HG03439 (cell line): ENCODE measurements around the gene PDE4B.
"Not testable (repeated sequence)": the region's sequence is repeated elsewhere in the genome, so short reads cannot be mapped to it uniquely, and the experiment has no call there.

ENCODE experiments used
- ATAC-seq: cut with Tn5 transposase; IDR thresholded peaks from one replicate; pipeline ENCODE4 v1.9.1; 2021; ENCODE audit warnings: mild to moderate bottlenecking, moderate library complexity; ENCODE audit not compliant: unreplicated experiment

PDE4B gene

GRCh38 chr1:65949230-65949626 lies 156.5 kb downstream of the PDE4B start:
- ATAC-seq, result no peak

DNA sequence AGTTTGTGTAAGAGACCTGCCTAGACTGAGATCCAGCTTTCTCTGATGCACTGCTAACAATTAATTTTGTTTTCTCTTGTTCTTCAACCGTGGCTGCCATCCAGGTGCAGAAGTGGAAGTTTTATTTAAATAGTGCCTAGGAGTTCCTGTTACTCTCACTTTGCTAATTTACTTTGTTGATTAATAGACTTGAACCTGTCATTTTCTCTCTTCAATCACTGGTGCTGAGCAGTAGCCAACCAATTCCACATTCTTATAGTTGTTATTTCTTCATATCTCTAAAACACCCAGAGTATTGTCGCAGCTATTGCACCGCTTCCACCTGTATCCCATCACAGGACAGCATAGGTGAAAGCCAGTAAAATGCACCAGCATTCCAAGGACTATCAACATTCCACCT lies 157.2 kb downstream of the PDE4B start:
- no peak for ATAC-seq

DNA sequence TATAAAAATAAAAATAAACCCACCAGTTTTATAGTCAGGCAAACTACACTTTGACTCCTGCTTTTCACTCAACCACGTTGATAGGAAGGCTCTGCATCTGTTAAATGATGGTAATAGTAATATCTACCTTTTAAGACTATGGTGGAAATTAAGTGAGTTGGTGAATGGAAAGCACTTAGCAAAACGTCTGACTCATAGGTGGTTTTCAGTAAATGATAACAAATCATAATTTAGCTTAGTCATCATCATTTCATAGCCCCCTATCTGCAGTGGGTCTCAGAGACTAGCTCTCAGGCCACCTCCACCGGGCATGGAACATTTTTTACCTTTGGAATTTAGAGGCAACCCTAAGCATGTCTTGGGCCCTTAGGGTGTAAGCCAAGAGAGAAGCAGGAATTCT lies 160.0 kb downstream of the PDE4B start:
- ATAC-seq, result no peak

DNA sequence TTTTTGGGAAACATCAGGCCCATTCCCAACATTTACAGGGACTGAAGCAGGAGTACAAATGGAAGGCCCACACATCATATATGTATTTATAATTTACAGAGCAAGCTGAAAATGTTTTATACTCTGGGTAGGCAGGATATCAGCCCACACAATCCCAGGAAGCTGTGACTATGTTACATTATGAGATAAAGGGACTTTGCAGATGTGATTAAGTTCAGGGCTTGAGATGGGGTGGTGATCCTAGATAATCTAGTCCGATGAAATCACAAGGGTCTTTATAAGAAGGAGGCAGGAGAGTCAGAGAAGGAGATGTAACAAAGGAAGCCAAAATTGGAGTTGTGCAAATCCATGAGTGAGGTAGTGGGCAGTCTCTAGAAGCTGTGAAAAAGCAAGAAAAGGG lies 160.5 kb downstream of the PDE4B start:
- no peak for ATAC-seq

GRCh38 chr1:65955071-65955470 lies 162.4 kb downstream of the PDE4B start:
- ATAC-seq, result no peak

DNA sequence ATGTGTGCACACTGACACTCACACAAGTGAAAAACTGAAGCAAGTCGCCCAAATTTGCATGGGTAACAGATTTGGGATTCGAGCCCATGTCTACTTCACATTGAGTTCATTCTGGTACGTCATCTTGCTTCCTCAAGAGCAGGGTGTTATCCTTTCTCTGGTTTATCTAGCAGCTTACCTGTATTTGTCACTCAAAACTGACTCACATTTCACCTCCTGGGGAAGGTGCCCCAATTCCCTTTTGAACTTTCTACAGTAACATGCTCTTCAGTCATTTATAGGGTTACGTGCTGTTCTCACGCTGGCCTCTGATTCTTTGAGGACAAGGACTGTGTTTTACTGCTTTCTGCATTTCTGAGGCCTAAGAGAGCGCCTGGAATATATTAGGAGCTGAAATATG lies 162.8 kb downstream of the PDE4B start:
- ATAC-seq, result no peak

- ATAC-seq, result peak; percentile 75
These were observed 166.1 kb downstream of the PDE4B start for GRCh38 chr1:65958561-65959350.

DNA sequence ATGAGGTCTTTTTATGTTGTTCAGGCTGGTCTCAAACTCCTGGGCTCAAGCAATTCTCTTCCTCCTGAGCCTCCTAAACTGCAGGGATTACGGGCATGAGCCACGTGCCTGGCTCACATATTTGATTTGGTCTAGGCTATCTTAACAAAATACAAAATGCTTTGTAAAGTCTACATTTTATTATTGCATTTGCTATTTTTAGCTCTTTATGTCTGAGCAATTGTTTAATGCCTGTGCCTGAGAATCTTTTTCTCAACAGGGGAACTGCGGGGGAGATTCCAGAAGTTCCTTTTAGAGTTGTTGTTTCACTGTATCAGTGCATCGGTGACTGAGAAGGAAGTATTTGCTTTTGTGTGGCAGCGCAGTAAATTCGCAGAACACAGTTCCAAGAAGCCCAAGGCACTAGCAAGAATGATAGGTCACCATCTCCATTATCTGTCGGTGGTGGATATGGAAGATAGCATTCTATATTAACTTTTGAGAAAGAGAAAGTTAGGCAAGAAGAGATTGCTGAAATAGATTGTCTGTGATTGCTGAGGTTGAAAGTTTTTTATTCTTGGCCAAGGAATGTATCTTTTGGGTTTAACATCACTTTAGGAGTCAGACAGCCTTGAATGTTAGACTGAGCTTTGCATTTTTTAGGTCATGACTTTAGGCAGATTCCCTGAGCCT lies 167.3 kb downstream of the PDE4B start:
- no peak for ATAC-seq

DNA sequence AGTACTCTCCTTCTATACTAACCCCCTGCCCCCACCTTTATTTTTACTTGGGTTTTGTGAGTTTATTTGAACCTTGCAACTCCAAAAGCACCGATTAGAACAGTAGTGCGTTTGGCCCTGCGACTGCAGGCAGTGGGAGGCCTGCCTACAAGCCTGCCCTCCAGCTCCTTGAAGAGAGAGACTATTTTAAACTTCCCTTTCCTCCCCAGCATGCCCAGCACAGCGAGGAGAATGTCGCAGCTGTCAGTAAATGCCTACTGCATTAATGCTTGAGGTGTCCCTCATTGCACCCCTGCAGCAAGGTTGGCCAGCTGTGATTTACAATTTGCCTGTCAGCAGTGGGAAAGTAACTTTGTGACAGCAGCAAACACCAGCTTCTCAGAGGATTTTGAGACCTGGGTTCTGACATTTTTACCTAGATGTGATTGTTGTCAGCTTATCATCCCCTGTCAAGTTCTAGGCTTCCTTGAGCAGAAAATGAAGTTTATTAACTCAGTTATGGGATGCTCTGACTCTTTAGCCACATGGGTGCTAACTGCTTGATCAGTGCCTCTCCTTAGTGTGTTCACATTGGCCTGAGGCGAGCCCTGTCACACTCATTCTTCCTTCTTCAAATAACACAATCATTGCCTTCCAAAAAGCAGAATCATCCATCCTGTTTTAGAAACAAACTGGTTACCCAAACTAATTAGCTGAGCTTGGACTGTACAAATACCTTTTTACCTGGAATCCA lies 170.6 kb downstream of the PDE4B start:
- ATAC-seq, result no peak

GRCh38 chr1:65964123-65964522 lies 171.4 kb downstream of the PDE4B start:
- ATAC-seq, result no peak

GRCh38 chr1:65965112-65965996 lies 172.7 kb downstream of the PDE4B start:
- no peak for ATAC-seq

DNA sequence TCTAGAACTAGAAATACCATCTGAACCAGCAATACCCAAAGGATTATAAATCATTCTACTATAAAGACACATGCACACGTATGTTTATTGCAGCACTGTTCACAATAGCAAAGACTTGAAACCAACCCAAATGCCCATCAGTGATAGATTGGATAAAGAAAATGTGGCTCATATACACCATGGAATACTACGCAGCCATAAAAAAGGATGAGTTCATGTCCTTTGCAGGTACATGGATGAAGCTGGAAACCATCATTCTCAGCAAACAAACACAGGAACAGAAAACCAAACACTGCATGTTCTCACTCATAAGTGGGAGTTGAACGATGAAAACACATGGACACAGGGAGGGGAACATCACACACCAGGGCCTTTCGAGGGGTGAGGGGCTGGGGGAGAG lies 174.8 kb downstream of the PDE4B start:
- ATAC-seq, result not testable (repeated sequence)

- ATAC-seq, result no peak
These were observed 178.9 kb downstream of the PDE4B start for GRCh38 chr1:65971547-65971946.

DNA sequence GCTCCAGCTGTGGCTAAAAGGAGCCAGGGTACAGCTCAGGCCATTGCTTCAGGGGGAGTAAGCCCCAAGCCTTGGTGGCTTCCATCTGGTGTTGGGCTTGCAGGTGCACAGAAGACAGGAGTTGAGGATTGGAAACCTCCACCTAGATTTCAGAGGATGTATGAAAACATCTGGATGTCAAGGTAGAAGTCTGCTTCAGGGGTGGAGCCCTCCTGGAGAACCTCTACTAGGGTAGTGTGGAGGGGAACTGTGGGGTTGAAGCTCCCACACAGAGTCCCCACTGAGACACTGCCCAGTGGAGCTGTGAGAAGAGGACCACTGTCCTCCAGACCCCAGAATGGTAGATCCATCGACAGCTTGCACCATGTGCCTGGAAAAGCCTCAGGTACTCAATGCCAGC lies 183.0 kb downstream of the PDE4B start:
- no peak for ATAC-seq

DNA sequence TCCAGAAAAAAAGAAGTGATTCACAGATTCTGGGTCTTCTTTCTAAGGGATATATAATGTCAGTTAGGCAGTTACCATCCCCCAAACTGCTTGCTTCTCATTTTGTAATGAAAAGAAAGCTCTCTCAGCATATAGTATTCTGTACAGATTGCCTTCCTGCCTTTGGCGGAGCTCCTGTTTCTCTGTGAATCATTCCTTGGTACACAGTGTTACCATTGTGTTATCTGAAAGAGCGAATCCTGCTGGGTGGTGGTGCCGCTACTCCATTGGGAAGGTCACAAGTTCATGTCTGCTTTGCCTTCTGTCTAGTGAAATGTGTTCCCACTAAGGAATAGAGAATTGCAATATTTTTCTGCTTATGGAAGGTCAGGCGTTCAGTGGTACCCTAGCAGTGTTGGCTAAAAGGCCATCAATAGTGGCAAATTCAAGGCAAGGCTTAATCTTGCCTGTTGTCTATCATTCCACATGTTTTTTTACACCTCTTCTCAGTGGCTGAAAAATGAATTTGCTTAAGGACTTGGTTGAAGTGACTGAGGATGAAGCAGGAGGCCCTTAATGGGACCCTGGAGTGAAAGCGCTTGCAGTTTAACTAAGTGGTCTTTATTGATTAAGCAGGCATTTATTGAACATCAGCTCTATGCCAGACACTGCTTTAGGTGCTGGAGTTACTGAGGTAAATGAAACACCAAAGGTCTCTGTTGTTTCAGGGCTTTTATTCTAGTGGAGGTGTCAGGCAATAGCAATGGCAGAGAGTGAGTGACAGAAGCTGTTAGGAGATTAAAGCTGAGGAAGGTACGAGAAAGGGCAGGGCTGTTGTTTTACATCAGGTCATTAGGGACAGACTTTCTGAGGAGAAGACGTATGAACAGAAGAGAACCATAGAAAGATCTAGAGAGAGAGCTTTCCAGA lies 186.7 kb downstream of the PDE4B start:
- ATAC-seq, result no peak

- ATAC-seq, result no peak
These were observed 187.5 kb downstream of the PDE4B start for GRCh38 chr1:65980237-65980636.

GRCh38 chr1:65983500-65983899 lies 190.8 kb downstream of the PDE4B start:
- ATAC-seq, result no peak

DNA sequence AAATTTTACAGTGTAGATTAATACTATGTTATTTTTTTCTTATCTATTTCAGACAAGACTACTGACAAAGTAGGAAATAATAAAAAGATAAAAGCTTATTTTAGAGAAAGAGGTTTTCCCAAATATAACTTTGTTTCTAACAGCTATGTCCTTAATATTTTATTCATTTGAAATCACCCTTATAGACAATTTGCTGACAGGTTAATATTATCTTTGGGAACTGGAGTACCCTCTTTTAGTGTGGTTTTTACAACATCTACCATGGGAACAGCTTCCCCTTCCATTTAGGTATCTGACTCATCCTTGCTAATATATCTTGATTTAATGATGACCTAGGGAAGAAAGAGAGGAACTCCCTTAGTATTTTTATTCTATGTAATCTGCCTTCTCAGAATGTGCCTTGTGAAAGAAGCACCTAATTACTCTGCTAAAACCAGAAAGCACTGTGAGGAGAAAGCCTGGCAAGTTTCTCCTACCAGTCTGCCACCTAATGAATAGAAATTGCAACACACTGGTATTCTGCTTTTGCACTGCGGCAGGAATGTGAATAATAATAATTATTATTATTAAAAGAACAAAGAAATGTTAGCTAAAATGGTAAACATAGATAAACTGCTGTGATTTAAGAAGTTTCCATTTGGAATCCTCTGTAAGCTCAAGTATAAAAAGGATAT lies 192.8 kb downstream of the PDE4B start:
- ATAC-seq, result no peak

GRCh38 chr1:65986146-65986545 lies 193.5 kb downstream of the PDE4B start:
- ATAC-seq, result no peak
